Naive thymus-derived CD8-positive, alpha-beta T cell (primary cell): ENCODE measurements around the gene HMCN2. TPM values are rescaled to one million over a fixed set of nuclear protein-coding genes. Genes with fewer than 3 reads are reported as not detected.
"Not testable (repeated sequence)": the region's sequence is repeated elsewhere in the genome, so short reads cannot be mapped to it uniquely, and the experiment has no call there.

Source experiments
- ATAC-seq, 2 donors: fragments of 150-1000 bp; cut with Tn5 transposase in 1 of 2; sonication (Bioruptor Pico), chemical (Tn5 transposase) in 1 of 2; 1 replicate in 1 of 2; 2 replicates in 1 of 2; pipeline ENCODE4 v1.10.0; 2021; ENCODE audit warnings: mild to moderate bottlenecking in 2 of 2, moderate library complexity in 2 of 2
- POLR2A ChIA-PET: fragments of 350-600 bp; sonication (Branson Sonifier 250); formaldehyde crosslinking; loops from one replicate; lab custom pipeline; 2021; ENCODE audit warnings: antibody characterized with exemption; lab: Charles Lee
- DNase-seq, 10 donors: peaks; one replicate each; pipeline versions ENCODE4 v3.0.0 to v3.0.0-alpha.2; 2020 to 2022
- H3K27ac Mint-ChIP-seq, 10 donors: one replicate each; pipeline ENCODE4 v1.8.0; 2020 to 2022; ENCODE audit warnings: mild to moderate bottlenecking in 10 of 10, mixed read lengths in 10 of 10, moderate library complexity in 4 of 10, inconsistent platforms in 1 of 10
- H3K27me3 Mint-ChIP-seq, 5 donors: one replicate each; pipeline ENCODE4 v1.8.0; 2021 to 2022; ENCODE audit warnings: mixed read lengths in 5 of 5
- H3K36me3 Mint-ChIP-seq, 3 donors: one replicate each; pipeline ENCODE4 v1.8.0; 2020 to 2022; ENCODE audit warnings: mixed read lengths in 3 of 3, mild to moderate bottlenecking in 2 of 3, inconsistent platforms in 1 of 3
- H3K4me1 Mint-ChIP-seq, 4 donors: one replicate each; pipeline ENCODE4 v1.8.0; 2021 to 2022; ENCODE audit warnings: mixed read lengths in 4 of 4
- H3K4me3 Mint-ChIP-seq, 10 donors: one replicate each; pipeline ENCODE4 v1.8.0; 2020 to 2022; ENCODE audit warnings: mild to moderate bottlenecking in 10 of 10, mixed read lengths in 10 of 10, moderate library complexity in 6 of 10, inconsistent platforms in 1 of 10
- H3K9me3 Mint-ChIP-seq, 9 donors: one replicate each; pipeline ENCODE4 v1.8.0; 2020 to 2022; ENCODE audit warnings: mixed read lengths in 9 of 9, mild to moderate bottlenecking in 3 of 9, inconsistent platforms in 1 of 9, moderate library complexity in 1 of 9
- polyA plus RNA-seq, 3 donors: library from polyadenylated mRNA; unstranded; fragments of 300-500 nt; fragmentation: Illumina TruSeq; gene quantifications; one replicate each; pipeline ENCODE4 v1.2.3, GENCODE V29; 2021
- total RNA-seq, 8 experiments: library from RNA in 2 of 8; stranded (reverse) in 2 of 8; gene quantifications; one replicate each; pipeline ENCODE4 v1.2.3 and lab custom pipeline; 2021 to 2026

Gene HMCN2
- total and polyA plus RNA-seq, 5 experiments from 2014 or later: not detected

DNA sequence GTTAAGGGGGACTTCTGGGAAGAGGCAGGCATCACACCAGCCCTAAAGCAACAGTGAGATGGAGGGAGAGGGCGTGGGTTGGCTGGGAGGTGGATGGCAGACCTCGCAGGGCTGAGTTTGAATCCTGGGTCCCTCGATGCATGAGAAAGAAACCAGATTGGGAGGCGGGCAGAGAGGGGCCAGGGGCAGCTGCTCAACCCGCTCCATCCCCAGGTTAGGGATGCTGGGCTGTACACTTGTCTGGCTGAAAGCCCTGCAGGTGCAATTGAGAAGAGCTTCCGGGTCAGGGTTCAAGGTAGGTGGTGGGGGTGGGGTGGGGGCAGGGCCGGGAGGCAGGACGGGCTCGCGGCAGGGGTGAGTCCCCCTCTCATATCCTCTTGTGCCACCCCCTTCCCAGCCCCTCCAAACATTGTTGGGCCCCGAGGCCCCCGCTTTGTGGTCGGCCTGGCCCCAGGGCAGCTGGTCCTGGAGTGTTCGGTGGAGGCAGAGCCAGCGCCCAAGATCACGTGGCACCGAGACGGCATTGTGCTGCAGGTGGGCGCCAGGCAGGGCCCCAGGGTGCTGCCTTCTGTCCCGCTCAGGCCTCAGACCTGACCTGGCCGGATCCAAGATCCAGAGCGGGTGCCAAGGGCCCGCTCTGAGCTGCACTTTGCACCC is 129.4 kb downstream of the HMCN2 start:
- Mint-ChIP-seq H3K9me3 (no peaks in the 10 kb centered on the region), H3K27ac (no peak overlapping the region), H3K4me1 (peaks cover 0 to 4% (median 0%) of the 10 kb centered on the region in 4 donors), H3K27me3 (peaks cover 0 to 12% (median 4%) of the 10 kb centered on the region in 5 donors), H3K4me3 (no peak overlapping the region), H3K36me3 (no peaks in the 10 kb centered on the region)
- POLR2A ChIA-PET: no interaction called here
- no peak for DNase-seq
- no peak for ATAC-seq

DNA sequence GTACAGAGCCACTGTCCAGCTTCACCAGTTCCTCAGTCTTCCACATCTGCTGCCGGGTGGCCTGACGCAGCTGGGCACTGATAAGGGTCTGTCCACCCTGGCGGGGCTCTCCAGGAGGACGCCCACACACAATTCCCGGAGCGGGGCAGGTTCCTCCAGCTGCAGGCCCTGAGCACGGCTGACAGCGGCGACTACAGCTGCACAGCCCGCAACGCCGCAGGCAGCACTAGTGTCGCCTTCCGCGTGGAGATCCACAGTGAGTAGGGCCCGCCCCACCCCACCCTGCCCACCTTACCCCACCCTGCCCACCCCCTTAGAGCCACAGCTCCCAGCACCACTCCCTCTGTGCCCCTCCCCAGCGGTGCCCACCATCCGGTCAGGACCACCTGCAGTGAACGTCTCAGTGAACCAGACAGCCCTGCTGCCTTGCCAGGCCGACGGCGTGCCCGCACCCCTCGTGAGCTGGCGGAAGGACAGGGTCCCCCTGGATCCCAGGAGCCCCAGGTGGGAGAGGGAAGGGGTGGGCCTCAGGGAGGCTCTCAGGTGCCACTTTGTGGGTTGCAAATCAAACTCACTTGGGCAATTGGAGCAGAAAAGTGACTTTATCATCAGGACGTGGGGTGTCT is 130.4 kb downstream of the HMCN2 start:
- no peaks in the 10 kb centered on the region for H3K36me3 Mint-ChIP-seq
- DNase-seq (no peak), ATAC-seq (no peak)
- H3K4me1 Mint-ChIP-seq: peaks cover 0 to 3% (median 0%) of the 10 kb centered on the region in 4 donors
- no peak overlapping the region for H3K4me3 Mint-ChIP-seq
- no peaks in the 10 kb centered on the region for H3K9me3 Mint-ChIP-seq
- H3K27me3 Mint-ChIP-seq: peaks cover 0 to 10% (median 4%) of the 10 kb centered on the region in 5 donors
- H3K27ac Mint-ChIP-seq: no peak overlapping the region
- POLR2A ChIA-PET: no interaction called here

DNA sequence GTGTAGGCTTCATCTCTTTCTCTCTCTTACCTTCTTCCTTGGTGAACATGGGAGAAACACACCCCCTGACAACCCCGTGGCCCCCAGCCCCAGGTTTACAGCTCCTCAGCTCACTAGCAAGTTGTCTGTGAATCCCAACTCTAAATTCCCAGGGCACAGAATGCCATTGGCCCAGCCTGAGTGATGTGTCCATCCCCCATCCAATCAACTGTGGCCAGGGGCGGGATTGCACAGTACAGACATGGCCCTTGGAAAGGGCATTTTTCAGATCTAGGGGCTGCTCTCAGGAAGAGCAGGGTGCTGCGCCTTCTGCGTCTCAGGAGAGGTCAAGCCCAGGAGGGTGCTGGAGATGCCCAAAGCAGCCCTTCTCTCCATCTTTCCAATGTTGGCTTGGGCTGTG is 131.0 kb downstream of the HMCN2 start:
- DNase-seq (no peak), ATAC-seq (no peak)
- H3K27me3 Mint-ChIP-seq: peaks cover 0 to 10% (median 4%) of the 10 kb centered on the region in 5 donors
- H3K36me3 Mint-ChIP-seq: no peaks in the 10 kb centered on the region
- no peak overlapping the region for H3K27ac Mint-ChIP-seq
- H3K4me3 Mint-ChIP-seq: no peak overlapping the region
- H3K9me3 Mint-ChIP-seq: no peaks in the 10 kb centered on the region
- H3K4me1 Mint-ChIP-seq: peaks cover 0 to 3% (median 0%) of the 10 kb centered on the region in 4 donors
- POLR2A ChIA-PET: no interaction called here

GRCh38 chr9:130398487-130399240 is 133.1 kb downstream of the HMCN2 start:
- Mint-ChIP-seq H3K27me3 (peaks cover 0 to 5% (median 1%) of the 10 kb centered on the region in 5 donors), H3K4me1 (peaks cover 0 to 2% (median 0%) of the 10 kb centered on the region in 4 donors), H3K36me3 (no peaks in the 10 kb centered on the region), H3K27ac (no peak overlapping the region), H3K9me3 (no peaks in the 10 kb centered on the region), H3K4me3 (no peak overlapping the region)
- no peak for DNase-seq
- no peak for ATAC-seq
- POLR2A ChIA-PET: no interaction called here

GRCh38 chr9:130399768-130400167 is 134.2 kb downstream of the HMCN2 start:
- Mint-ChIP-seq H3K9me3 (no peaks in the 10 kb centered on the region), H3K36me3 (no peaks in the 10 kb centered on the region), H3K4me1 (peaks cover 0 to 2% (median 0%) of the 10 kb centered on the region in 4 donors), H3K27me3 (peaks cover 0 to 5% (median 3%) of the 10 kb centered on the region in 5 donors), H3K27ac (peak overlapping the region in 1 of 10 donors; percentile 32), H3K4me3 (no peak overlapping the region)
- DNase-seq (no peak), ATAC-seq (no peak)
- POLR2A ChIA-PET: no interaction called here

DNA sequence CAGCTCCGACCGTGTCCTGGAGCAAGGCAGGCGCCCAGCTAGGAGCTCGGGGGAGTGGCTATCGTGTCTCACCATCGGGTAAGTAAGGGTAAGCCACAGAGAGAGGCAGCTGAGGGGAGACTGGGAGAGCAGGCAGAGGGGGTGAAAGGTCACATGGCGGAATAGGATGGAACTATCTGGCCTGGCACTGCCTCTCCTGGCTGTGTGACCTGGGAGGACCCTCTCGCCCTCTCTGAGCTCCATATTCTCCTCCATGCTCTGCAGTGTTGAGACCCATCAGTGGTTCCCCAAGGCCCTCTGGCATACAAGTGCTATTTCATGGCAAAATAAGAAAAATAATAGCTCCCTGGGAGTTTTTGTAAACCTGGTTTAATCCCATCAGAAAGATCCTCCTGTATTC is 135.3 kb downstream of the HMCN2 start:
- ATAC-seq (no peak), DNase-seq (no peak)
- POLR2A ChIA-PET: interaction anchor here (0.6 kb wide), 1 partner anchor 11 kb away, joined by 4 read pairs; no protein-coding TSS in a partner anchor
- no peaks in the 10 kb centered on the region for H3K36me3 Mint-ChIP-seq
- H3K4me3 Mint-ChIP-seq: no peak overlapping the region
- peaks cover 0 to 2% (median 0%) of the 10 kb centered on the region in 4 donors for H3K4me1 Mint-ChIP-seq
- H3K27me3 Mint-ChIP-seq: peaks cover 0 to 5% (median 3%) of the 10 kb centered on the region in 5 donors
- no peaks in the 10 kb centered on the region for H3K9me3 Mint-ChIP-seq
- H3K27ac Mint-ChIP-seq: no peak overlapping the region

DNA sequence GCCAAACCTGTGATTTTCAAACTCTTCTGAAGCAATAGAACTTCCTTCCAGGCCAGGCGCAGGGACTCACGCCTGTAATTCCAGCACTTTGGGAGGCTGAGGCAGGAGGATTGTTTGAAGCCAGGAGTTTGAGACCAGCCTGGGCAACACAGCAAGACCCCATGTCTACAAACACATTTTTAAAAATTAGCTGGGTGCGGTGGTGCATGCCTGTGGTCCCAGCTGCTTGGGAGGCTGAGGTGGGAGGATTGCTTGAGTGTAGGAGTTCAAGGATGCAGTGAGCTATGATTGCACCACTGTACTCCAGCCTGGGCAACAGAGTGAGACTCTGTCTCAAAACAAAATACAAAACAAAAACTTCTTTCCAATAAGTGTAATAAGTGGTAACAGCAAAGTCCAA is 136.2 kb downstream of the HMCN2 start:
- POLR2A ChIA-PET, H3K36me3 Mint-ChIP-seq, H3K27me3 Mint-ChIP-seq, H3K9me3 Mint-ChIP-seq, ATAC-seq, H3K4me1 Mint-ChIP-seq, H3K4me3 Mint-ChIP-seq, H3K27ac Mint-ChIP-seq, DNase-seq: not testable (repeated sequence)

DNA sequence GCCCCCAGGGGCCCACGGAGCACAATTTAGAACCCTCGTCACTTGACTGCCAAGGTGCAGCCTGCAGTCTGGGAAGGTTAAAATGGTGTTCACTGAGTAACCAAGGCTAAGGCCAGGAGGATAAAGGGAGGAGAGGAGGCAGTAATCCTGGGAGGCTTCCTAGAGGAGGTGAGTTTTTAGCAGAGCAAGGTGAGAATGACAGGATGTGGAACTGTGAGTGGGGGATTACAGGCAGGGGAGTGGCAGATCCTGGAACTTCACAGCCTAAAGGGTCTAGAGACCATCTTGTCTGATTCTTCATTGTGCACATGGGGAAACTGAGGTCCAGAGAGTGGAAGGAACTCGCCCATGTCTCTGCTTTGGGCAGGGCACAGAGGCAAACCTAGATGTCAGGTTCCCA is 136.7 kb downstream of the HMCN2 start:
- no peak overlapping the region for H3K4me3 Mint-ChIP-seq
- no peak for DNase-seq

GRCh38 chr9:130402645-130403440 is 137.3 kb downstream of the HMCN2 start:
- Mint-ChIP-seq H3K27ac (no peak overlapping the region), H3K36me3 (no peaks in the 10 kb centered on the region), H3K27me3 (peaks cover 0 to 5% (median 1%) of the 10 kb centered on the region in 5 donors), H3K4me1 (peaks cover 0 to 2% (median 0%) of the 10 kb centered on the region in 4 donors), H3K4me3 (no peak overlapping the region), H3K9me3 (no peaks in the 10 kb centered on the region)
- DNase-seq (no peak), ATAC-seq (no peak)
- POLR2A ChIA-PET: no interaction called here

More for the DNA sequence above, 136.7 kb downstream of the HMCN2 start:
- Mint-ChIP-seq H3K36me3 (no peaks in the 10 kb centered on the region), H3K27me3 (peaks cover 0 to 5% (median 1%) of the 10 kb centered on the region in 5 donors), H3K27ac (no peak overlapping the region), H3K9me3 (no peaks in the 10 kb centered on the region), H3K4me1 (peaks cover 0 to 2% (median 0%) of the 10 kb centered on the region in 4 donors)
- no peak for ATAC-seq
- POLR2A ChIA-PET: no interaction called here

DNA sequence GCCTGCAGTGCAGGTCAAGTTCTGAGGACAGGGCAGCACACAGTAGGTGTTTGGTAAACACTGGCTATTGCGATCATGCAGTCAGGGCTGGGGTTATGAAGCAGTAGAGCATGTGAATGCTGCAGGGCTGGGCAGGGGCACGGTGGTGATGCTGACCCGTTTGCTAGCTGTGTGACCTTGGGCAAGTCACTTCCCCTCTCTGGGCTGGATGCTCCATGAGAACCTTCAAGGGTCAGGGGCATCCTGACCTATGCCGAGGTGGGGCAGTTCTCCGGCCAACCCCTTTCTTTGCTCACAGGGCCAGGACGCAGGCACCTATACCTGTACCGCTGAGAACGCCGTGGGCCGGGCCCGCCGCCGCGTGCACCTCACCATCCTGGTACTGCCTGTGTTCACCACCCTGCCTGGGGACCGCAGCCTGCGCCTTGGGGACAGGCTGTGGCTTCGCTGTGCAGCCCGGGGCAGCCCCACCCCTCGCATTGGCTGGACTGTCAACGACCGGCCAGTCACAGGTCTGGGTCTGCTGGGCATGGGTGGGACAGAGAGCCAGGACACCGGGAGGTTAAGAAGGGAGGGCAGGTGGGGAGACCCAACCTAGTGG is 140.2 kb downstream of the HMCN2 start:
- Mint-ChIP-seq H3K27ac (no peak overlapping the region), H3K9me3 (no peaks in the 10 kb centered on the region), H3K36me3 (no peaks in the 10 kb centered on the region), H3K27me3 (peaks cover 0 to 5% (median 0%) of the 10 kb centered on the region in 5 donors), H3K4me1 (peaks cover 0 to 2% (median 0%) of the 10 kb centered on the region in 4 donors), H3K4me3 (no peak overlapping the region)
- POLR2A ChIA-PET: no interaction called here
- no peak for DNase-seq
- no peak for ATAC-seq

- Mint-ChIP-seq H3K9me3 (no peaks in the 10 kb centered on the region), H3K27me3 (peaks cover 0 to 5% (median 0%) of the 10 kb centered on the region in 5 donors), H3K4me3 (no peak overlapping the region), H3K4me1 (peaks cover 0 to 2% (median 0%) of the 10 kb centered on the region in 4 donors), H3K27ac (no peak overlapping the region), H3K36me3 (no peaks in the 10 kb centered on the region)
- ATAC-seq: no peak
- POLR2A ChIA-PET: no interaction called here
- no peak for DNase-seq
These were observed 140.8 kb downstream of the HMCN2 start for GRCh38 chr9:130406278-130406895.
